GM19467 (cell line): Measurements from ENCODE around the gene CMBL.
"Not testable (repeated sequence)": the region's sequence is repeated elsewhere in the genome, so short reads cannot be mapped to it uniquely, and the experiment has no call there.

Experiments
- ATAC-seq: cut with Tn5 transposase; IDR thresholded peaks from one replicate; pipeline ENCODE4 v1.9.1; 2021; ENCODE audit warnings: mild to moderate bottlenecking, moderate library complexity; ENCODE audit not compliant: unreplicated experiment

The CMBL gene

DNA sequence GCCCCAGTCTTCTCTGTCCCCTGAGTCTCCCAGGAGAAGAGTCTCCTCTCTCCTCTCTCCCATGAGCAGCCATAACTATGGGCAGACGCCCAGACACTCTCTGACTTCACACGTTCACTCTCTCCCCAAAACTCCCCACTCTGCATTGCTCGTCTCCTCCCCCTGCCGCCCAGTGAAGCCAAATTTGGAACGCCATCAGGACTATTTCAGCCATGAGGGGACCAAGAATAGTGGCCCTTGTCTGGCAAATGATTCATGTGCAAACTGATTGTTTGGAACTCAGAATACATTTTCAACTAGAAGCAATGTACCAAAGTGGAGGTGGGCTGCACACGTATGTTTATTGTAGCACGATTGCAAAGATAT, 20.9 kb downstream of the CMBL start:
- no peak for ATAC-seq

DNA sequence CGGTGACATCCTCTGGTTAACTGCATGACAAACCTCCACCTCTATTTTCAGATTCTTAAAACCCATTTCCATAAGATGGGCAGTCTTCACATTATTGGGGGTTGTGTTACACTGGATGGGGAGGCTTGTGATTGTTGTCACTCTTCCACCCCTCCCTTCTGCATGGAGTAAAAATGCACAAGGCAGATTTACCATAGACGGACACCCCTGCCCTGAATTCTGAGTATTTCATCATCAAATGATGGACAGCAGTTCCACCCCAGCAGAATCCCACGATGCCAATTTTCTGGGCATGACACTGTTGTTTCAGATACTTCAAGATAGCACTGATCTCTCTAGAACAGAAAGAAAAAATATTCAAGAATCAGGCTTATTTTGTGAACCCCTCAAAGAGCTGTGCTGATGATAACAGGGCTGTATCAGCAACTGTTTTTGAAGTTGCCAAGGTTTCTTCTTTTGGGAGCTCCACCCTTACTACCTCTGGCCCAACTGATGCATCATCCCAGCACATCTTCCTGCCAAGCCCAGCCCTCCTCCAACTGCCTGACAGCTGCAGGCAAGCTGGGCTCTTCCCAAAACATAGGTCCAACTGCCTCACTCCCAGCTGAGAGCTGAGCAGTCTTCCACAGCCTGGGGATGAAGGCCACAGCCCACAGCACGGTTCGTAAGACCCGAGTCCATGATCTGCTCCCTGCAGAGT, 21.4 kb downstream of the CMBL start:
- no peak for ATAC-seq

DNA sequence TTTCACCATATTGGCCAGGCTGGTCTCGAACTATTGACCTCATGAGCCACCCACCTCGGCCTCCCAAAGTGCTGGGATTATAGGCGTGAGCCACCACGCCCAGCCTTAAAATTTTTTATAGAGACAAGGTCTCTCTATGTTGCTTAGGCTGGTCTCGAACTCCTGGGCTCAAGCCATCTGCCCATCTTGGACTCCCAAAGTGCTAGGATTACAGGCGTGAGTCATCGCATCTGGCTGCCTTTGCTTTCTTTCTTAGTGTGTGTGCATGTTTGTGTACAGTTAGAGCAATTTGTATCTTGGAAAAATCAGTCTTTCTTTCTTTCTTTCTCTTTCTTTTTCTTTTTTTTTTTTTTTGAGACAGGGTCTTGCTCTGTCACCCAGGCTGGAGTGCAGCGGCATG, 22.3 kb downstream of the CMBL start:
- ATAC-seq = not testable (repeated sequence)

DNA sequence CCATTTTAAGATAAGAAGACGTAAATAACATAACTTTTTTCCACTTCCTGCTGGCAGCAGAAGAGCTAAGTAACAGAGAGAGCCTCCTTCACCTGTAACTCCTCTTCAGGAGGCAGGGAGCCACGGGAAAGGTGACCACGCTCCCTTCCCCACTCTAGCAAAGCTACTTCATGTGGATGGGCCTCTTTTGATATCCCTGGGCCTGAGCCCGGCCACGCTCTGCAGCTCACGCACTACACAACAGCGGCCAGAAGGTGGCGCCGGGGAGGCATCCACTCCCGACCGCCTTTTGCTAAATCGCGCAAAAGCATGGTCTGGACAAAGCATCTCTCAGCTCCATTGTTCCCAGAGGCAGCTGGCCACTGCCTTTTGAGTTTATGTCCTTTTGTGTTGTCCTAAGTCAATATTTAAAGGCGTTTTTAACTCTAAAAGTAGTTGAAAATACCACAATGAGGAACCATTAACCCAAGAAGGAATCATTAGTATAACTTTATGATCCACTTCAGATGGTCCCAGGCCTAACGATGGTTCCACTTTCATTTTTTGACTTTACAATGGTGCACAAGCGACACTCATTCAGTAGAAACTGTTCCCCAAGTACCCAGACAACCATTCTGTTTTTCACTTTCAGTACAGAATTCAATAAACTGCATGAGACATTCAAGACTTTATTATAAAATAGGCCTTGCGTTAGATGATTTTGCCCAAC, 23.6 kb downstream of the CMBL start:
- ATAC-seq = peak; percentile 93

DNA sequence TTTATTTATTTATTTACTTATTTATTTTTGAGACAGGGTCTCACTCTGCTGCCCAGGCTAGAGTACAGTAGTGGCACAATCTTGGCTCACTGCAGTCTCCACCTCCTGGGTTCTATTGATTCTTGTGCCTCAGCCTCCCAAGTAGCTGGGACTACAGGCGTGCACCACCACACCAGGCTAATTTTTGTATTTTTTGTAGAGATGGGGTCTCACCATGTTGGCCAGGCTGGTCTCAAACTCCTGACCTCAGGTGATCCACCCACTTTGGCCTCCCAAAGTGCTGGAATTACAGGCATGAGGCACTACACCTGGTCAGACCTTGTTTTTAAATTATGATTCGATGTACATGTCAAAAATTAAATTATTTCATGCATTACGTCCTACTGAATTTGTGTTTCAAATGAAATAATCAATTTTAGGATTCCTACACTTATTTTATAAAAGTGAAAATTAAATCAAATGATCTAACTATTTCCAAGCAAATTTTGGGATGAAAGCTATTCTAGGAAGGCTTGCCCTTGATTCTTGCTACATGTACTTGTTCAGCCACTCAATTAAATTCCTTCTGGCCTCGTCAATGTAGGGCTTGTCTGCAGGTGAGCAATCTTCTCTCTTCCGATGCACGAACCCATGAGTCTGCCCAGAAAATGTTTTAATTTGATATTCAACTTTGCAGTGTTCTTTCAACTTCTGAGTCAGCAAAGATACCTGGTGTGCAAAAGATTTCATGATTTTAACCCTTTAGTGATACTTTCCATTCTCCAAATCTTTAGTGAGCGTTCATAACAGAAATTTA, 27.6 kb downstream of the CMBL start:
- ATAC-seq = no peak

DNA sequence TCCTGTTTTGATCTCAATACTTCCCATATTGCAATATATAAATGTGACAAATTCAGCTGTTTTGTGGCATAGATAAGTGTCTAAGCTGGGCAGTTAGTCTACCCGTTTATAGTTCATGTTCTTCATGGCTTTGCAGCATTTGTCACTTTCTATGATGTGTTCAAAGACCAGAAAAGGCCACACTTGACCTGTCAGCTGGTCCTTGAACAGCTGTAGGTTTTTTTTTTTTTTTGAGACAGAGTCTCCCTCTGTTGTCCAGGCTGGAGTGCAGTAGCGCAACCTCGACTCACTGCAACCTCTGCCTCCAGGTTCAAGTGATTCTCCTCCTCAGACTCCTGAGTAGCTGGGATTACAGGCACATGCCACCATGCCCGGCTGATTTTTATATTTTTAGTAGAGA, 28.4 kb downstream of the CMBL start:
- ATAC-seq = no peak

DNA sequence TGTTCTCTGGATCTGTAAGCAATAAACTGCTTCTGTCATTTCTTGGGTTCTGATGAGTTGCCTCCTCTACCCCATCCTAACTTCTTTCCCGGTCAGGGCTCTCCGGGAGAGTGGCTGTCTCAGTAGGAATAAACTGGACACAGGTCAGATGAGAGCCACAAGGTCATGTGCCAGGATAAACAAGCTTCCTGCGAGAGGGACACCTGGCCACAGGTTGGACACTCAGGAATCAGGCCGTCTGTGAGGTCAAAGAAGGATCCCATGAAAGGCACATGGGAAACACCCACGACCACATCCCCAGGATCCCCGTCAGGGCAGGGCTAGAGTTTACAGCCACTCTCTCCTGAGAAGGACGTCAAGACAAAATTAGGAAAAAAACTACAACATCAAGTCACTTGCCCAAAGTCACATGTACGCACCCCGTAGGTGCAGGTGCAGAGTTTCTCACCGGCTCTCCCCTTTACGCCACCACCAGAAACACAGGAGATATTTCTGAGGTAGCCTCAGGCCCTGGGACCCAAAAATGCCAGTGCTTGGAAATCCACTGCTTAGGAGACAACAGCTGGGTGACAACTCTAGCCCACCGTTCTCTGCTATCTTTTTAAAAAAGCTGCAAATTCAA, 28.9 kb downstream of the CMBL start:
- no peak for ATAC-seq

DNA sequence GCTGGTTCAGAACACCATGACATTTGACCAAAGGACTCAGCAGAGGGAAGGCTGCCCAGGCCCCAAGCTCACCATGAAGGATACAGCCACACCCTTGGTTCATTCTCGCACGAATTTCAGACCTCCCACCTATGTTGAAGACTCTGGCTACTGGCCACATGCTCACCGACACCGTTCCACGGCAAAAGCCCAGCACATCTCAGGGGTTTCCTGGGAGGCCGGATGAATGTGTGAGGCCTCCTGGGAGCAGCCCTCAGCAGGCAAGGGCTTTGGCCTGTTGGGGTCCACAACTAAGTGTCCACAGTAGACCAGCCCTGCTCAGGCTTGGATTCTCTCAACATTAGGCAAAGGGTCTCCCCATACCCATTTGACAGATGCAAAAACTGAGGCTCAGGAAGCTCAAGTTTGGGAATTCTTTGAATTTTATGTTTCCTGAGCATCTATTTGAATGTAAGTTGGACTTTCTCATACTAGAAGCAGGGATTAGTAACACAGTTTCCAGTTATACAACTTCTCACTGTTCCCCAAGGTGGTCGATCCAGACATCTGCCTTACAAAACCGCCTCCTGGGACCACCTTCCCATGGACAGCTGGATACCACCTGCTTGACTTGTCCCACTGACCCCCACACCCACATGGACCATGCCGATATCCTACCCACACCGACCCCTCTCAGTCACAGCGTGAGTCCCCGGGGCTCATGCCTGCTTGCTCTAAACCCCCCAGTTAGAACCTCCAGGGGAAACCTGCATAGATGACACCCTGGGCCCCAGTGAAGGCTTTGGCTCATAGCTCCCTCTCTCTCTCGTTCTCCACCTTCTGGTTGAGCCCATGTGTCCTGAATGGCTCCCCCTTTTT, 29.7 kb downstream of the CMBL start:
- ATAC-seq = no peak

DNA sequence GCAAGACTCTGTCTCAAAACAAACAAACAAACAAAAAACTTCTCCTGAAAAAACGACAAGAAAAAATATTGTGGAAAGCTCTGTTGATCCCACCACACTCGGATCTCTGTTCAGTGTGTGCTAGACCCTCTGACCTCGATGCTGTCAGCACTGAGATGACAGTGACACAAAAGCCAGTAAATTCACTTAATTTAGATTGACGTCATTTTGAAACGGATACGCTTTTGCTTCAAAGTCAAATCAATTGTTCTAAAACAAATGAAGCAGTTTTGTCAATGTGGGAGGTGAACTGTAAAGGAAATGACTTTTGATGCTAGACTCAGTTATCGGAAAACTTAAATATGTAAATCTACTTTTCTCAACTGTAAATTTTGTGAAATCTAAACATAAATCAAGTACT, 31.0 kb downstream of the CMBL start:
- no peak for ATAC-seq

DNA sequence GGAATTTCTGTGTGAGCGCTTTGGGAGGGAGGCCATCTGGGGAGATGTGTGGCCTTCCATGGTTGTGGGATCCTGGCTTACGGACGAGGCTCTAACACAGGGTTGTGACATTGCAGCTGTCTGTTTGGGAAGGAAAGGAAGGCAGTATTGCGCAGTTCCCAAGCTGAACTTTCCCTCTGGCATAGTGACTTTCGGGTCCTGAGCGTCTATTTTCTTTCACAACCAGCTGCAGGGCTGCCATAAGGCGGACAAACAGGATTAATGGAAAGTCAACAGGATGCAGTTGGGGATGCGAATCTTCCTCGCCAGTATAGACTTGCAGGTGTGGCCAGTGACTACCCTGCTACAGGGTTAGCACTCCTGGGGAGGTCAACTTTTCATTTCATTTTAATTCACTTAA, 31.7 kb downstream of the CMBL start:
- no peak for ATAC-seq

DNA sequence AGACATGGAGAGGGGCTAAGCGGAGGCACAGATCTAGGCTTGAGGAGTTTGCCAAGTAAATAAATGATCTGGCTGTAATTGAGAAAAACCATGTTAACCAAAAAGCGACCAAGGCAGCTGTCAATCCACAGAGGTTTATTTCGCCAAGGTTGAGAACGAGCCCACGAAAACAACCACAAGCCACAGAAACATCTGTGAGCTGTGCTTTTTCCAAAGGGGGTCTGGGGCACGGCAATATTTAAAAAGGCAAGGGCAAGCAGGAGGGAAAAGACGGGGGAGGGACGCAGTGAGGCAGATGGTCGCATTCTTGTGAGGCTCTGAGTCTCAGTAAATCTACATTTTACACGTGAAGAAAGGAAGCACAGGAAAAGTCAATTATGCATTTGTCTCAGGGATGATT, 32.2 kb downstream of the CMBL start:
- ATAC-seq = no peak

DNA sequence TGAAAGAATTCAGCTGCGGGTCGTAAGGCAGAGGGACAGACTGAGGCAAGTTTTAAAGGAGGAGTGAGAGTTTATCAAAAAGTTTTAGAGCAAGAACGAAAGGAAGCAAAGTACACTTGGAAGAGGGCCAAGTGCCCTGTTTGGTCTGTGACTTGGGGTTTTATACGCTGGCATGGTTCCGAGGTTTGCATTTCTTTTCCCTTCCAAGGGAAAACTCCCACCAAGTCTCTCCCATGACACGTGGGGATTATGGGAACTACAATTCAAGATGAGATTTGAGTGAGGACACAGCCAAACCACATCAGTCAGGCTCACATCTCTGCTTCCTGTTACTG, 34.9 kb downstream of the CMBL start:
- not testable (repeated sequence) for ATAC-seq

DNA sequence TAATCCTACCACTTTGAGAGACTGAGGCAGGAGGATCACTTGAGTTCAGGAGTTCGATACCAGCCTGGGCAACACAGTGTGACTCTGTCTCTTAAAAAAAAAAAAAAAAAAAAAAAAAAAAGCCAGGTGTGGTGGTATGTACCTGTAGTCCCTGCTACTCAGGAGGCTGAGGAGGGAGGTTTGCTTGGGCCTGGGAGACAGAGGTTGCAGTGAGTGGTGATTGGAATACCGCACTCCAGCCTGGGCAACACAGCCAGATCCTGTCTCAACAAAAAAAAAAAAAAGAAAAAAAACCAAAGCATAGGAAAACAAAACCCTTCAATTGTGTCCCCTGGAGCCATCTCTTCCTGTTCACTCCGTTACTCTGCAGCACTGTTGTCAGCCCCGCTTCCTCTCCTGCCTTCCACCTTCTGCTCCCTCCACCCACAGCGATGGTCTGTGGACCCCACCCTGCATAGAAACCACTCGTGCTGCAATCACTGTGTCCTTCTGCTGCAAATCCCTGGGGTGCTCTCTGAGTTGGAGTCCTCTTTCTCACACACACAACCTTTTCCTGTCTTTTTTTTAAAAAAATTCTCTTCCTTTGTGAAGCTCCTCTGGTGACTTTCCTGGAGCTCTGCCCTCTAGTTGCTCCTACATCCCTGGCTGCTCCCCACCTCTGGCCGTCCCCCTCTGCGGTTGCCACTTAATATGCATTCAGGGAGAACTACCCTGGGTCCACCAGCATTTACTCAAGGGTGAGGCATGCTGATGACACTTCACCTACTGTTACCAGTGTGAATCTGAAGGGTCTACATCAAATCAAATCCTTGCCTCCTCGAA, 35.4 kb downstream of the CMBL start:
- ATAC-seq = no peak

DNA sequence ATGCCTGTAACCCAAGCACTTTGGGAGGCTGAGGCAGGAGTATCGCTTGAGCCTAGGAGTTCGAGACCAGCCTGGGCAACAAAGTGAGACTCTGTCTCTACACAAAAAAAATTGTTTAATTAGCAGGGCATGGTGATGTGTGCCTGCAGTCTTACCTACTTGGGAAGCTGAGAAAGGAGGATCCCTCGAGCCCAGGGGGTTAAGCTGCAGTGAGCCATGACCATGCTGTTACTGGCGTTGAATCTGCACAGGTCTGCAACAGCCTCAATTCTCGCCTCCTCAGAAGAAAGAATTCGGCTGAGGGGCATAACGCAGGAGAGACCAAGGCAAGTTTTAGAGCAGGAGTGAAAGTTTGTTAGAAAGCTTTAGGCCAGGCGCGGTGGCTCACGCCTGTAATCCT, 39.6 kb downstream of the CMBL start:
- ATAC-seq = no peak

DNA sequence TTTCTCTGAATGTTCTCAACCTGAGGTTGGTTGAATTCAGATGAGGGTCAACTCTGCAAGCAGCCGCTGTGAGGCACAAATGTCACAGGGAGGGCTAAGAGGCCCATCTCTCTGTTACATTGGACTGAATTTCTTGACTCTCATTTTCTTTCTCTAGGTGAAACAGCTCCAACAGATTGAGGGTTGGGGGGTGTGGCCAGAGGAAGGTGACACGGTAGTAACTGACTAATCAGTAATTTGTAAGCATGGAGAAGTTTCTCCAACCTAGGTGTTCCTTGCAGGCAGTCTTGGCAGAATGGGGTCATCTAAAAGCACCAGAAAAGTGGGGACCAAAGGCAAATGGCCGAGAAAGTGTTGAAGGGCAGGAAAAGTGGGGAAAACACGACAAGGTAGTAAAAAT, 40.9 kb downstream of the CMBL start:
- ATAC-seq = no peak

DNA sequence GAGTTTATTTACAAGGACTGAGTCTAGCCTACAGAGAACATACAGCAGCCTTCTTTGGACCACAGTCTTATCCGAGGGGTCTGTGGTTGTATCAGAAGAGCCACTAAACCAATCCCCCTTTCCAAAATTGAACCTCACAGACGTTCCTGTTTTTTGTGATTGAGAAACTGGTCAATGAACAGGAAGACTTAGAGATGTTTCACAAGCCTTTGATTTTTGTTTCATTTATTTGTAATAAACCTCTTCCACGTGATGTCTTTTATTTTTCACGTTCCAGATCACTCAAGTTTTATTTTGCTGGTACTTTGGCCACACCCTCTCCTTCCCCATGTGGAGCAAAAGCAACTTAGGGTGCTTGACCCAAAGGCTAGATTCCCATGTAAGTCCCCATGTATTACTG, 41.6 kb downstream of the CMBL start:
- ATAC-seq = no peak

DNA sequence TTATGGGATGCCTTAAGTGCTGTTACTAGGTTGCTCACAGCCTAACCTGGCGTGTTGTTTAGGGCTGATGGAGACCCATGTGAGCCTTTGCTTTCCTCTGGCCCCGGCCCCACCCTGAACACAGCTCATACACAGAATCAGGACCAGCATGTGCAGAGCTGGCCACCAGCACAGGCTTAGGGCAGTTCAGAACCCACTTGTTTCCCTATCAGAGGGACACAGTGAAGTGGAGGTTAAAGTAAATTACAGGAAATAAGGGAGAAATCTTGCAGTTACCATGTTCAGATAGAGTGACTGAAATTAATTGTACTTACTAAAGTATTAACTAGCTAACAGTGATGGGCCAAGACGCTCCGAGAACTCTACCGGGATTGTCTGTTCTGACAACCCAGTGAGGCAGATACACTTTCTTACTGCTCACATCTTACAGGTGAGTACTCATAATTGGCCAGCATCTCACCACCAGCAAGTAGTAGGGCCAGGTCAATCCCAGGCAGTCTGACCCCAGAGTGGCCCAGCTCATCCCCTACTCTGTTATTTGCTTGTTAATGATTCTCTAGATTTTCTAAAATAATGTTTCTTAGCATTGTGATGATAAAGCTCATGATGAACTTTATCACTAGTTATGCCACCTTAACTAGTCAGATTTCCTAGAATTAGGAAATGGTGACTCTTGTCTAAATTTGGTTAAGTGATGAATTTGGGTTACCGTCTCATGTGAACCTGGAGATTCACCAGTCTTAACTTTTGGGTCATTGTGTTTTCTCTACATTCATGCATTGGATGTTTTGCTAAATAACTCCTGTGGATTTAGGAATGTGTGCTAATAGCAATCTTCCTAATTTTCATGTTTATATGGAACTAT, 42.2 kb downstream of the CMBL start:
- ATAC-seq = no peak

DNA sequence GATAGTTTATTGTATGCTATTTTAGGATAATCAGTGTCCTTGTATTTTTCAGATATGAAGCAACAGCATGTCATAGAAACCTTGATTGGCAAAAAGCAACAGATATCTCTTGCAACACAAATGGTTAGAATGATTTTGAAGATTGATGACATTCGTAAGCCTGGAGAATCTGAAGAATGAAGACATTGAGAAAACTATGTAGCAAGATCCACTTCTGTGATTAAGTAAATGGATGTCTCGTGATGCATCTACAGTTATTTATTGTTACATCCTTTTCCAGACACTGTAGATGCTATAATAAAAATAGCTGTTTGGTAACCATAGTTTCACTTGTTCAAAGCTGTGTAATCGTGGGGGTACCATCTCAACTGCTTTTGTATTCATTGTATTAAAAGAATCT, 43.1 kb downstream of the CMBL start:
- ATAC-seq = no peak

DNA sequence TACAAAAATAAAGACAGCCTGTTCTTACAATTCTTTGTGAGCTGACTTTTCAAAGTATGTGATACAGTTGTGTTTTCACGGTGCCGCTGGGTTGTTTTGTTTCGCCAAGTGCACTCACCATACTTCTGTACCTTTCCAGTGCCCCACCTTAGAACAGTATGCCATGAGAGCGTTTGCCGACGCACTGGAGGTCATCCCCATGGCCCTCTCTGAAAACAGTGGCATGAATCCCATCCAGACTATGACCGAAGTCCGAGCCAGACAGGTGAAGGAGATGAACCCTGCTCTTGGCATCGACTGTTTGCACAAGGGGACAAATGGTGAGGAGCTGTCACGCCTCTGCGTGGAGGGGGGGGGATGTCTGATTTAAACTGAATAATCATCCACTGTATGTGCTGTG, 44.7 kb downstream of the CMBL start:
- ATAC-seq = no peak
